Measurements from ENCODE around the gene SMYD3.

GRCh38 chr1:246136477-246136876 is 370.6 kb downstream of the SMYD3 start:
- TF ChIP-seq CTCF (conservative IDR thresholded peaks at IDR 0.05) = no peak
- no peak for TF ChIP-seq EZH2 (IDR thresholded peaks at IDR 0.05; ENCODE audit: low read depth)
